NAMALWA (cell line): ENCODE measurements around the gene GPN1.
"Not testable (repeated sequence)": the region's sequence is repeated elsewhere in the genome, so short reads cannot be mapped to it uniquely, and the experiment has no call there.

Experiments
- DNase-seq: peaks from one replicate; pipeline ENCODE4 v3.0.0-alpha.2; 2015; ENCODE audit warnings: low spot score

GPN1 gene

DNA sequence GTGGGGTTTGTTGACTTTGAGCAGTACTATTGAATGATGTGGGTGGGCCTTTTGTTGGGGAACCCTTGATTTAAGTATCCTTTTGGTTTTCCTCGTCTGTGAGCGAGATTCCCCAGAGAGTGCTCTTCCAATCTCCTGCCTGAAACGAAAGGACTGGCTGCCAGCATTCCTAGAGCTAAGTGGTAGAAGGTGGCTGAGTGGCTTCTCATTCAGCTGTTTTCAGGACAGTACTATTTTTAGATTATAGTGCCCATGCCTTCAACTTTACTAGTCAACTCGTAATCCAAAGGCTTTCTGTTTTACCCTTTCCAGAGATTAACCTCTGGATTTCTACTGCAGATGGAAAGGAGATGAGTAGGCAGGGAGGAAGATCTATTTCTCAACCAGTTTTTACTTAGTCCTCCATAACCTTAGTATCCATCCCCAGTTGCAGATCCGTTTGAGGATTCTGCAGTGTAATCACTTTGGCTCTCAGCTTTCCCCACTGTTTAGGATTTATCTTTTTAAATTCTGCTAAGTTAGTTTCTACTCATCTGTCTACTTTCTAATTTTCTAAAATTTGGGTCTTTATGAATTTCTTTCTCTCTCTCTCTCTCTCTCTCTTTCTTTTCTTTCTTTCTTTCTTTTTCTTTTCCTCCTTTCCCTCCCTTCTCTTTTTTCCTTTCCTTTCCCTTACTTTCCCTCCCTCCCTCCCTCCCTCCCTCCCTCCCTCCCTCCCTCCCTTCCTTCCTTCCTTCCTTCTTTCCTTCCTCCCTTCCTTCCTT, 44.1 kb downstream of the GPN1 start:
- no peak for DNase-seq

DNA sequence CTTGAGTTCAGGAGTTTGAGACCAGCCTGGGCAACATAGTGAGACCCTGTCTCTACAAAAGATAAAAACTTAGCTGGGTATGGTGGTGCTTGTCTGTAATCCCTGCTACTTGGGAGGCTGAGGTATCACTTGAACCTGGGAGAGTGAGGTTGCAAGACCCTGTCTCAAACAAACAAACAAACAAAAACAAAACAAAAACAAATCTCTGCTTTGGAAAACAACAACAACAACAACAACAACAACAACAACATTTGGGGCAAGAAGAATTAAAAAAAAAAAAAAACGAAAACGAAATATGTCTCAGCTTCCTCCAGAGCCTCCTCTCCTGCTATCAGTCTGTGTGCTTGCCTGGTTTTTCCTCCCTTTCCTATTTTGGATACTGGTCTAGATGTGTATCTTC, 51.7 kb downstream of the GPN1 start:
- DNase-seq: no peak

DNA sequence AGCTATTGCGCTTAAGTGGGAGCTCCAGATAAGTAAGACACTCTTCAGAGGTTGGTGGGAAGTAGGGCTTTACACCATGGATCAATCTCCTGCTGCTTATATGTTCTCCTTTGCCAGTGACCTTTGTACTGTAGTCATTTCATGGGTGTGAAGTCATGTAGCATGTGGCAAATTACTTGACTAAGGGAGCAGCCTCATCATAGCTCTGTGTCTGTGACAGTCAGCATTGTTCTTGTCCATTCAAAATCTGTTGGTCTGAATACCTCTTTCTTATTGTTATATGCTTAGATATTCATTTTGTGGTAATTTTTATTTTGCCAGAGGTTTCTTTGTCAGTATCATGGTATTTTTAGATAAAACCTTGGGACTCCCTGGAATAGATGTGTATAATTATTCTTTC, 53.0 kb downstream of the GPN1 start:
- no peak for DNase-seq

DNA sequence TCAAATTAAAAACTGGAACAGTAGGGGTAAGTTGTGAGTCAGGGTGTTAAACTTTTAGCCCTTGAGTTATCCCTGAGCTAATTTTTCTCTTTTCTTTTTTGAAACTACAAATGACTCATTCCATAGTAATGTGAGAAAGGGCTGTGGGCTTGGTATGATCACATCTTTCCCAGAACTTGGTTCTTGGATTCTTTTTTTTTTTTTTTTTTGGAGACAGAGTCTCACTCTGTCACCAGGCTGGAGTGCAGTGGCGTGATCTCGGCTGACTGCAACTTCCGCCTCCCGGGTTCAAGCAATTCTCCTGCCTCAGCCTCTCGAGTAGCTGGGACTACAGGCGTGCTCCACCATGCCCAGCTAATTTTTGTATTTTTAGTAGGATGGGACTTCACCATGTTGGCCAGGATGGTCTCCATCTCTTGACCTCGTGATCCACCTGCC, 53.5 kb downstream of the GPN1 start:
- not testable (repeated sequence) for DNase-seq

DNA sequence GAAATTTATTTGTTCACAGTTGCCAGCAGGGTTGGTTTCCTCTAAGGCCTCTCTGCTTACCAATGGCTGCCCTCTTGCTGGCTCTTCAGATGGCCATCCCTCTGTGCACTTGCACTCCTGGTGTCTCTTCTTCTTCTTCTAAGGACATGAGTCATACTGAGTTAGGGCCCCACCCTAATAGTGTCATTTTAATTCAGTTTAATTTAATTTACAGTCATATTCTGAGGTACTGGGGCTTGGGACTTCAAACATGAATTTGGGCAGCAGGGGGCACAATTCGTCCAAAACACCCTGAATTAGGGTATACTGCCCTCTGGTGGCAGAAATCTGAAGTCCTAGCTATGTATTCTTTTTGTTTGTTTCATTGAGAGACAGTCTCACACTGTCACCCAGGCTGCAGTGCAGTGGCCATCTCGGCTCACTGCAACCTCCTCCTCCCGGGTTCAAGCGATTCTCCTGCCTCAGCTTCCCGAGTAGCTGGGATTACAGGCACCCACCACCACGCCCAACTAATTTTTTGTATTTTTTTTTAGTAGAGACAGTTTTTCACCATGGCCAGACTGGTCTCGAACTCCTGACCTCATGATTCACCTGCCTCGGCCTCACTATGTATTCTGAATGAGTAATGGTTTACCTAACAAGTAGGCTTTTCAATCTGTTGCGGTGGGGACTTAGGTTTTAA, 54.7 kb downstream of the GPN1 start:
- peak; percentile 98 for DNase-seq

DNA sequence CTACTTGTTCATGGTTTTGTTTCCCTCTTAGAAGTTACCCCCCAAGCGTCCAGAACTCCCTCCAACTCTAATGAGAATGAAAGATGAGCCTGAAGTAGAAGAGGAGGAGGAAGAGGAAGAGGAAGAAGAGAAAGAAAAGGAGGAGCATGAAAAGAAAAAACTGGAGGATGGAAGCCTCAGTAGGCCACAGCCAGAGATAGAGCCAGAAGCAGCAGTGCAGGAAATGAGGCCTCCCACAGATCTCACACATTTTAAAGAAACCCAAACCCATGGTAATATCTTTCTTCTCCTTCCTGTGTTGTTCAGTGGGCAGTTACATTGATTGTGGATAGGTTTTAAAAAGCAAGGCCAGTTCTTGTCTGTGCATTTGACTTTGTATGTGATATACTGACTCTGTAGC, 56.2 kb downstream of the GPN1 start:
- not testable (repeated sequence) for DNase-seq

DNA sequence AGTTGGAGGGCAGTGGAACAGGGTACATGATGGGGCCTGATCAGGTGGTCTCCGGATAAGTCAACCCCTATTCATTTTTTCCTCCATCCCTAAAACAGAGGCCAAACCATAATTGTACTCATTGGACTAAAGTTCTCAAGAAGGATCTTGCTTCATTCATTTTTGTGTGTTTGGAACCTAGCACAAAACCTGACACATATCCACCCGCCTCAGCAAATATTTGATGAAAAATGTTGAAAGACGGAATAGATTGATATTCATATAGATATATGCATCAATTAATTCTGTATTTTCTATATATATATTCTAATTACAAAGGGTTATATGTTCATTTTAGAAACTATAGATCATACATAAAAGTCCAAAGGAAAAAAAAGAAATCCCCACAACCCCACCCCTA, 56.7 kb downstream of the GPN1 start:
- DNase-seq: no peak

DNA sequence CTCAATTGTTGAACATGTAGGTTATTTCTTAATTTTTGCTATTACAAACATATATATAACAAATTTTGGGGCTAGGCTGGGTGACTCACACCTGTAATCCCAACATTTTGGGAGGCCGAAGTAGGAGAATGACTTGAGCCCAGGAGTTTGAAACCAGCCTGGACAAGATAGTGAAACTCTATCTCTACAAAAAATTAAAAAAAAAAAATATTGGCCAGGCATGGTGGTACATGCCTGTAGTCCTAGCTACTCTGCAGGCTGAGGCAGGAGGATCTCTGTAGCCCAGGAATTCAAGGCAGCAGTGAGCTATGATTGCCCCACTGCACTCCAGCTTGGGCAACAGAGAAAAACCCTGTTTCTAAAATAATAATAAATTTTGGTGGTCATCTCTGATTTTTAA, 58.4 kb downstream of the GPN1 start:
- no peak for DNase-seq

DNA sequence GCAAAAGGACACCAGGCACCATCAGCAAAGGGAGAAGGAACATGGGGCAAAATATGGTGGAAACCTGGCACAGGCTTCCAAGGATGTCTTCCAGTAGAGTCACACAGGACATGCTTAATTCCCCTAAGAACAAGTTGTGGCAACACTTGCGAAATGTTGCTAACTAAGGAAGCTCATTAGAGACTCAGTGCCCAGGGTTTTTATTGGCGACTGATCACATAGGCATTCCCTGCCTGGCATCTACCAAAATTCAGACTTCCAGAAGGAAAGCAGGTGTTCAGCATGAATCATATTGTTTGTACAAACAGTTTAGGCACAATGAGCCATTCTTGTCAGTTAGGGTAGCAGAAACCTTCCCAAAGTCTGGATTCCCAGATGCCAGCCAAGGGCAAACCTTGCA, 60.6 kb downstream of the GPN1 start:
- no peak for DNase-seq

DNA sequence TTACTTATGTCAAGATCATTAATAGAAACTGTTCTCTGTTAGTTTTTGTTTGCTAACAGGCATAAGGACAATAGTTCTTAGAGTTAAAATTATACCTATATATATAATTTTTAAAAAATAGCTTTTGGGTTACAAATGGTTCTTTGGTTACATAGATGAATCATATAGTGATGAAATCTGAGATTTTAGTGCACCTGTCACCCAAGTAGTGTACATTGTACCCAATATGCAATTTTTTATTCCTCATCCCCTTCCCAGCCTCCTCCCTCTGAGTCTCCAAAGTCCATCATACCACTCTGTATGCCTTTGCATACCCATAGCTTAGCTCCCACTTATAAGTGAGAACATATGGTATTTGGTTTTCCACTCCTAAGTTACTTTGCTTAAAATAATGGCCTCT, 61.2 kb downstream of the GPN1 start:
- no peak for DNase-seq

DNA sequence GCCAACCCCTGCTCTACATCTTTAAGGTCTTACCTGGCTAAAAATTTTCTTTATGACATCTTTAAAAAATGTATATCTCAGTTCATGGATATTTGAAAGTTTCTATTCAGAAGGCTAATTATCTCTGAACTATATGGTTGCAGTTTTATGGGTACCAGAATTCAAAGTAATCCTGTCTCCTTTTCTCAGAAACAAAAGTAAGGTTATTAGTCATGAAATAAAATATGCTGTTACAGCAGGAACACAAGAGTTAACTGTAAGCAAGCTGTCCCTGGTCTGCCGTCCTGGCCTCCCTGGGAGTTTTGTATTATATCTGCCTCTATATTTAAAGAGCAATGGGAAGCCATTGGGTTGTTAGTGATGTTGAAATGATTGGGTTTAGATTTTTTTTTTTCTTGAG, 68.8 kb downstream of the GPN1 start:
- DNase-seq: no peak
